GM12891 (cell line): ENCODE data around the gene HOXC12.

Experiments used
- DNase-seq: peaks from one replicate; pipeline ENCODE4 v3.0.0; 2011; ENCODE audit warnings: low spot score; ENCODE audit not compliant: insufficient read length
- FAIRE-seq: peaks from 2 replicates; lab custom pipeline; 2011; peaks lifted over from hg19 to GRCh38; lab: Jason Lieb, UNC
- PAX5 ChIP-seq: IDR thresholded peaks from 2 replicates; pipeline ENCODE4 v1.6.1; 2011; ENCODE audit warnings: low read length, moderate library complexity, mild to moderate bottlenecking; ENCODE audit not compliant: insufficient read depth, severe bottlenecking
- POLR2A ChIP-seq: IDR thresholded peaks from 2 replicates; pipeline ENCODE4 v1.6.1; 2011; ENCODE audit warnings: low read depth, low read length, control low read depth
- POLR2AphosphoS5 ChIP-seq: IDR thresholded peaks from 2 replicates; pipeline ENCODE4 v1.6.1; 2011; ENCODE audit warnings: low read depth, low read length, control low read depth
- POU2F2 ChIP-seq: IDR thresholded peaks from 2 replicates; pipeline ENCODE4 v1.6.1; 2011; ENCODE audit warnings: low read depth, mild to moderate bottlenecking, control low read depth, low read length, moderate library complexity
- SPI1 ChIP-seq: IDR thresholded peaks from 2 replicates; pipeline ENCODE4 v1.6.1; 2011; ENCODE audit warnings: low read depth, low read length, control low read depth
- TAF1 ChIP-seq: IDR thresholded peaks from 2 replicates; pipeline ENCODE4 v1.6.1; 2011; ENCODE audit warnings: low read depth, low read length, control low read depth

HOXC12 gene

GRCh38 chr12:53977596-53978445 lies 23.1 kb downstream of the HOXC12 start:
- no peak for TF ChIP-seq SPI1
- no peak for TF ChIP-seq TAF1
- no peak for TF ChIP-seq POLR2AphosphoS5
- no peak for TF ChIP-seq POU2F2
- TF ChIP-seq PAX5: no peak
- no peak for TF ChIP-seq POLR2A
- no peak for DNase-seq
- FAIRE-seq: no peak

DNA sequence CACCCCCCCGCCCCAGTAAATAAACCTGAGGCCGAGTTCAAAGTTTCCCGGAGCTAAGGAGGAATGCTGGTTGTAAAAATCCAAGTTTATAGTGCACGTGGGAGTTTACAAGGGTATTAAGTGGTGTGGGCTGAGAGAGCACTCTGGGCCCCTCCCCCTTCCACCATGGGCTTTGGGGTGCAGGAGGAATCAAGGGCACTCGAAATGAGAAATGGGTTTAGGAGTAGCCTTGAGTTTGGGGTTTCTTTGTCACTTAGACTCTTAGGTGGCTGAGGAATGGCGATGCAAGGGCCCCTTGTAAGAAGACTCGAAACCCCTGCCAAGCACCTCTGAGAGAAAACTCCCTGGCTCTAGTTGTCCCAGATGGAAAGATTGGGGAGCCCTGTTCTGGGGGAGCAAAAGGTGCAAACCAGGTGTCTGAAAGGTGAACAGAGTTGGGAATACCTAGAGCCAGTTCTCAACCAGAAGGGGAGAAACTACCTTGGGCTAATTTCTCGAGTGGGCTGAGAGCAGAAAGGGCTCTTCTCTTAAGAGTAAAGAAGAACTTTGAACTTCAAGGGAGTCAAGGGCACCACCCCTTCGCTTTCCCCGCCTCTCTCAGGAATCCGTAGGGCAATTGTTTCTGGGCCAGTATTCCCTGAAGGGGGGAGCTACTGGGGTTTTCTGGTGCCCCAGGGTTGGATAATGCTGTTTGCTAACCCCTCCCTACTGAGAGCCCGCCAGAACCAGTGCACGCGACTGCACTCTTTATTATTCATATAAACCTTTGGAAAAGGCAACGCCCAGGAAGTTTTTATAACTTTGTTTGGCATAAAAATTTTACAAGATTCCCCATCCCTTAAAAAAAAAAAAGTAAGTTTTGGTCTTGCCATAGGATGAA lies 24.0 kb downstream of the HOXC12 start:
- FAIRE-seq (no peak), DNase-seq (no peak)
- TF ChIP-seq POLR2AphosphoS5 (no peak), TAF1 (no peak), SPI1 (no peak), POLR2A (no peak), POU2F2 (no peak), PAX5 (no peak)

- TF ChIP-seq POLR2A (no peak), POU2F2 (no peak), TAF1 (no peak), POLR2AphosphoS5 (no peak), PAX5 (no peak), SPI1 (no peak)
- DNase-seq (no peak), FAIRE-seq (no peak)
These were observed 25.6 kb downstream of the HOXC12 start for GRCh38 chr12:53980104-53980801.

GRCh38 chr12:53980802-53981496 lies 26.2 kb downstream of the HOXC12 start:
- TF ChIP-seq TAF1 (no peak), POU2F2 (no peak), POLR2AphosphoS5 (no peak), POLR2A (no peak), SPI1 (no peak), PAX5 (no peak)
- no peak for FAIRE-seq
- DNase-seq: no peak

DNA sequence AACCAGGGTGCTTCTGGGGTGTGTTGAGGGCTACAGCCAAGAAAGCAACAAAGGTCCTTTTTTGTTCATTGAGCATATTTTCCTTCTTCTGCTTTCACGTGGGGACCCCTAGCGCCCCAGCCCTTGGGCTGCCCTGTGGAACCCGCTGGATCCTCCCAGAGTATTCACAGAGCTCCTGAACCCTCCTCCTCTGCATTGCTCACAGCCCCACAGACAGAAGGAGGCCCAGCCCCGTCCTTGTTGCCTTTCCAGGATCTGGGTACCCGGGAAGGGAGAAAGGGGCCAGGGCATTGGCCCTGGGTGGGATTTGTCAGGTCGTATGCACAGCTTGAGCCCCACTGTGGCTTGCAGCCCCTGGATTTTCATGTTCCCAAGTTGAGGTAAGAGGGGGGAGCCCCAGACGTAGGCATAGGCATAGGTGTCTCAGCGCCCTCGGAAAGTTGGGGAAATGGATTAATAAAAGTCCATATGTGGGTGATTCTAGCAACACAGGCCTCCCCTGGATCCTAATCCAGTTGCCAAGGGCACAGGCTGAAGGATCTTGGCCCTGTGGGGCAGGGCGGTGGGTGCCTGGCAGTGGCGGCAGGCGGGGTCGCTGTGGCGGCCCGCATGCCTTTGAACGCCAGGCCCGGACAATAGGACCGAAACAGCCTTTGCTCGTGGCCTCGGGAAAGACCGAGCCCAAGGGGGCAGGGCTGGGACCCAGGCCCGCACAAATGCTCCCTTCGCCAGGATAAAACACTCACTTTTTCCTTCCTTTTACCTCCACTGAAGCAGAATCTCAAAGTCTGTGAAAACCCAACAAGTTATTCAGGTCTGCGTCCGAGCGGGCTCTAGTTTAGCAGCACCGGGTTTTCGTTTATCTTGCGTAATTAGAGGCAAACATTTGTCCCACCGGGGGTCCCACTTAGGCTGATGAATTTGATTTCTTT lies 27.2 kb downstream of the HOXC12 start:
- TF ChIP-seq POLR2A: no peak
- no peak for TF ChIP-seq POU2F2
- no peak for TF ChIP-seq PAX5
- no peak for TF ChIP-seq SPI1
- no peak for TF ChIP-seq TAF1
- no peak for TF ChIP-seq POLR2AphosphoS5
- no peak for DNase-seq
- no peak for FAIRE-seq

DNA sequence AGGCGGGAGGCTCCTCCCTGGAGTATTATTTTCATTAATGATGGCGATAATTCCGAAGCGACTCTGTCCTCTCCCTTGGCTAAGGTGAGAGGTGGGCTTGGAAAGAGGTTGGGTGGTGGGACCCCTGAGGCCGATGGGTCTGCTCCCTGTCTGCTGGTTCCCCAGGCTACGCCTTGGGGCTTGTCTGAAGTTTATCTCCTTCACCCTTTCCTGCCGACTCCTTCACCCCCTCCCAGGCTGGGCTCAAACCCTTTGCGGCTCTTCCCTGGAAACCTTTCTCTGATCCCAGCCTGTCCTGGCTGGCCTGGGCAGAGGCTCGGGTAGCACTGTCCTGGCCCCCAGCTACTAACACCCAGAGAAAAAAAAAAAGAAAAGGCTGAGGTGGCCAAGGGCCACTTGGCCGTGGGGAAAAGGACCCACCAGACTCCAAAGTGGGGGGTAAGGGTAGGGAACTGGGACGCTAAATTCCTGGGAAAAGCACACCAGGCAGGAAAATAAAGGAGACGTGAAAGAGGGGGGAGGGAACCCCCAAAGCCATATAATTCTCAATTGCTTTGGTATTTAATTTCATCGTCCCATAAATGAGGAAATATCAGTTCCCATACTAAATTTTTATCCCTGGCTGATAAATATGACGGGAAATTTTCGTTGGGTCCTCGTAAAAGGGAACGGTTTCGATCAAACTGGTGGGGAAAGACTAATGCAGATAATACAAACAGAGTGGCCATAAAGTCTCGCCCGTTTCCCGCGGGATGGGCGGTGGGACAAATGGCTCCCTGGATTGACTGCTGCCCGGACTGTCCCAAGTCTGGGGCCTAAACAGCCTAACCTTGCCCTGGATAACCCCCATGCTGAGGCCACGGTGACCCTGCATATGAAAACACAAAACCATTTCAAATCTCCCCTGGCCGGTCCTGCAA lies 28.2 kb downstream of the HOXC12 start:
- TF ChIP-seq POU2F2: no peak
- TF ChIP-seq SPI1: no peak
- no peak for TF ChIP-seq PAX5
- no peak for TF ChIP-seq TAF1
- no peak for TF ChIP-seq POLR2AphosphoS5
- TF ChIP-seq POLR2A: no peak
- DNase-seq (no peak), FAIRE-seq (no peak)

- TF ChIP-seq POLR2AphosphoS5: no peak
- TF ChIP-seq PAX5: no peak
- no peak for TF ChIP-seq TAF1
- no peak for TF ChIP-seq SPI1
- TF ChIP-seq POU2F2: no peak
- no peak for TF ChIP-seq POLR2A
- DNase-seq (no peak), FAIRE-seq (no peak)
These were observed 28.9 kb downstream of the HOXC12 start for GRCh38 chr12:53983568-53983949.
